GM12891 (cell line): Measurements from ENCODE around the gene SF3B2.
"Not testable (repeated sequence)": the region's sequence is repeated elsewhere in the genome, so short reads cannot be mapped to it uniquely, and the experiment has no call there.

Experiments used
- DNase-seq: peaks from one replicate; pipeline ENCODE4 v3.0.0; 2011; ENCODE audit warnings: low spot score; ENCODE audit not compliant: insufficient read length
- FAIRE-seq: peaks from 2 replicates; lab custom pipeline; 2011; peaks lifted over from hg19 to GRCh38; lab: Jason Lieb, UNC
- PAX5 ChIP-seq: IDR thresholded peaks from 2 replicates; pipeline ENCODE4 v1.6.1; 2011; ENCODE audit warnings: low read length, moderate library complexity, mild to moderate bottlenecking; ENCODE audit not compliant: insufficient read depth, severe bottlenecking
- POLR2A ChIP-seq: IDR thresholded peaks from 2 replicates; pipeline ENCODE4 v1.6.1; 2011; ENCODE audit warnings: low read depth, low read length, control low read depth
- POLR2AphosphoS5 ChIP-seq: IDR thresholded peaks from 2 replicates; pipeline ENCODE4 v1.6.1; 2011; ENCODE audit warnings: low read depth, low read length, control low read depth
- POU2F2 ChIP-seq: IDR thresholded peaks from 2 replicates; pipeline ENCODE4 v1.6.1; 2011; ENCODE audit warnings: low read depth, mild to moderate bottlenecking, control low read depth, low read length, moderate library complexity
- SPI1 ChIP-seq: IDR thresholded peaks from 2 replicates; pipeline ENCODE4 v1.6.1; 2011; ENCODE audit warnings: low read depth, low read length, control low read depth
- TAF1 ChIP-seq: IDR thresholded peaks from 2 replicates; pipeline ENCODE4 v1.6.1; 2011; ENCODE audit warnings: low read depth, low read length, control low read depth

Gene SF3B2

DNA sequence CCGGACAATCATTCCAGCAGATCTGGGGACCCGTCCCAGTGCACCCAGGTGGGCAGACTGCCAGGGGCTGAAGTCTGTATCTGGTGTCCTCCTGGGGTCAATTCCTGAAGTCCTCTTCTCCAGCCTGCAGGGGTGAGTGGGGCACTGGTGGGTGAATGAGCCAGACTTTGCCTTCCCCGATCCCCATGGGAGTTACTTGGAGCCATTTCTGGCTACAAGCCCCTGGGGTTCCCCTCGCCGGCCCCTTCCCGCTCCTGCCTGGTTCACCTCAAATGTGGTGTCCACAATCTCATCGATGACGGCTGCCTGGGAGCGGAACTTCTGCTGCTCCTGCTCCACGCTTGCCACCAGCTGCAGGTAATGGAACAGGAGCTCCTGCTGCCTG is 35.4 kb upstream of the SF3B2 start:
- FAIRE-seq (no peak), DNase-seq (no peak)
- TF ChIP-seq POLR2AphosphoS5, result no peak
- no peak for TF ChIP-seq PAX5
- TF ChIP-seq TAF1, result no peak
- no peak for TF ChIP-seq POLR2A
- no peak for TF ChIP-seq SPI1
- no peak for TF ChIP-seq POU2F2

DNA sequence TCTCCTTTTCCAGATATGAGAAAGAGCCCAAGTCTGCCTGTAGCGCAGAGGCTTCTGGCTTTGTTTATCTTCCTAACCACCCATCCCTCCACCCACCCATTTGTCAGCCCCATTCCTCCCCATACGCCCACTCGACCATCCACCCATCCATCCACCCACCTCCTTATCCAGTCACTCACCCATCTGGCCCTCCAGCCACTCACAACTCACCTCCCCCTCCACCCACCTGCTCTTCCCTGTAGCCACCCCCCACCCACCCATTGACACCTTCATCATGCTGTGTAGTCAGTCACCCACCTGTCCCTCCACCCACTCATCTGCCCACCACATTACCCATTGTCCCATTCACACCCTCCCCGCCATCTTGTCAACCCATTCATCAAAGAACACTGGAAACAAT is 34.8 kb upstream of the SF3B2 start:
- FAIRE-seq (no peak), DNase-seq (no peak)
- no peak for TF ChIP-seq POLR2A
- TF ChIP-seq TAF1, result no peak
- TF ChIP-seq SPI1, result no peak

DNA sequence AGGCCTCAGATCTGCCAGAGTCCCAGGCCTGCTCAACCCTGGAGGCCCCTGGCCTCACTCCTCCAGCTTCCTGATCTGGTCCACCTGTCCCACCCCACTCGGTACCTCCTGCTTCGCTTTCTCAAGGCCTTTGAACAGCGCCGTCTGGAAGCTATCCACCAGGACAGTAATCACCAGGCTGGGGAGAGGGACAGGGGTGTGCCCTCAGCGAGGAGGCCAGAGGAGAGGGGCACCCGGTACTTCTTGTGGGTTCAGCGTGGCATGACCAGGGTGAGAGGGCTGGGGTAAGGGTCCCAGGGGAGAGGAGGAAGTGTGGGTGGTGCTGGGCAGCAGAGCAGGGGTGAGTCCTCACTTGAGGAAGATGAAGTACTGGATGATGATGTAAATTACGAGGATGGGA is 32.0 kb upstream of the SF3B2 start:
- no peak for FAIRE-seq
- no peak for DNase-seq
- TF ChIP-seq TAF1 (no peak), SPI1 (no peak), PAX5 (no peak), POLR2AphosphoS5 (no peak), POU2F2 (no peak), POLR2A (no peak)

DNA sequence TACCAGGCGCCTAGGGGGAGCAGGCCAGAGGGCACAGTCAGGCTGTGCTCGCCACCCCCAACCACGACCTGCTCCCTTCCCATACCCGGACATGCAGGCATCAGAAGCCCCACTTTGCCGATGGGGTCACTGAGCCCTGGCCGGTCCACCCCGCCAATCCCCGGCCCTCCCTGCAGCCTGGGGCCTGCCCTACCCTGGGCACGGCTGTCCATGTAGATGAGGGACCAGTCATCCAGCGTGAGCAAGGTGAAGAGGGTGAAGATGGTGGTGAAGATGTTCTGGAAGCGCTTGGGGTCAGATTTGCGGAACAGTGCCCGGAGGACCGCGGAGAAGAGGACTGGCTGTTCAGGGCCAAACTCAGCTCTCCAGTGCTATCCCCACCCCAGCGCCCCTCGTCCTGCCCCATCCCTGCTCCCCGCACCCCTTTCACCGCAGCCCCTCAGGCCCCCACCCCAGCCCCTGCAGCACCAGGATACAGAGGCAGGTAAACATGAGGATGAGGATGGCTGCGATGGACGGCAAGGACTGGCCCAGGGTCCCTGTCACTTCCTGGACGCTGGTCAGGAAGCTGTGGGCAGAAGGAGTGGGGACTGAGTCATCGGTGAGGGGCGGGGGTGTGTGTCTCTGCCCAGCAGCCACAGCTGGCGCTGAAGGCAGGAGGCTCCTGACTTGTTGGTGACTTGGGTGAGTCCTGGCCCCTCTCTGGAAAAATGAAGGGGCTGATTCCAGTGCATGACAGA is 31.4 kb upstream of the SF3B2 start:
- FAIRE-seq (no peak), DNase-seq (no peak)
- TF ChIP-seq PAX5 (no peak), POU2F2 (no peak), POLR2AphosphoS5 (no peak), POLR2A (no peak), SPI1 (no peak), TAF1 (no peak)

DNA sequence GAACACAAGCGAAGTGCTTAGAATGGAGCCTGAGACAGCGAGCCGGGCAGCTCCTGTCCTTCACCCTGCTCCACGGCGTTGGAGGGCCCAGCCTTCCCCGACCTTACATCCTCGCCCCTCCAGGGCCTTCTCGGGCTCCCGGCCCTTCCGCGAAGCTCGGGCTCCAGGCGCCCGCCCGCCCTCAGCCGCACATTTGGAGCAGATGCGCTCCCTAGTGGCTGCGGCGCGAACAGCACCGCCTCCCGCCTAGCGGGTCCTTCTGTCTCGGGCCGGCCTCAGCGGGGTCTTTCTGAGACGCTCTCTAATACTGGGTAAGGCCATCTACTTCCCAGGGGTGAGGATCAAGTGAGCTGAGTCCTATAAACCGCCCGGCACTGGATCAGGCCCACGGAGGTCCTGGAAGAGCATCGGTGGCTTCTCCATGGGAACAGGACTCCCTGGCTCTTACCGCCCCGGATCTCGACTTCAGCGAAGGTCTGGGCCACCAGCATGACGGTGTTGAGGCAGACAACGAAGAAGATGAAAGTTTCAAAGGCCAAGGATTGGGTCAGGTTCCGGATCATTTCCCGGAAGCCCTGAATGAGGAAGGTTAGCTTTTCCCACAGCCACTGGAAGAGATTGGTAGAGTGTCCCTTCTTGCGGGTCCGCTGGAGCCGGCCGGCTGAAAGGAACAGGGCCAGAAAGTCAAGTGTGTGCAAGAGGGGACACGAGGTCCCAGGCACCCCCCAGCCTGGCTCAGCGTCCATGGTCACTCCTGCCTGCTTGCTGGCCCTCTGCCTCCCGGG is 29.6 kb upstream of the SF3B2 start:
- DNase-seq (peak; percentile 94), FAIRE-seq (peak; percentile 80)
- TF ChIP-seq POLR2AphosphoS5, result no peak
- TF ChIP-seq SPI1, result no peak
- TF ChIP-seq POU2F2, result no peak
- no peak for TF ChIP-seq PAX5
- no peak for TF ChIP-seq POLR2A
- no peak for TF ChIP-seq TAF1

DNA sequence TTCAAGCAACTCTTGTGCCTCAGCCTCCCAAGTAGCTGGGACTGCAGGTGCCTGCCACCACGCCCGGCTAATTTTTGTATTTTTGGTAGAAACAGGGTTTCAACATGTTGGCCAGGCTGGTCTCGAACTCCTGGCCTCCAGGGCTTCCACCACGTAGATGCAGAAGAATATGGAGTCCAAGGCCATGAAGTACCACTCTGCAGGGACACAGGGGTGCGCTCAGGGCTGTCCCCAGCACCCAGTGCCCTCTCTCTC is 29.1 kb upstream of the SF3B2 start:
- not testable (repeated sequence) for DNase-seq, FAIRE-seq

DNA sequence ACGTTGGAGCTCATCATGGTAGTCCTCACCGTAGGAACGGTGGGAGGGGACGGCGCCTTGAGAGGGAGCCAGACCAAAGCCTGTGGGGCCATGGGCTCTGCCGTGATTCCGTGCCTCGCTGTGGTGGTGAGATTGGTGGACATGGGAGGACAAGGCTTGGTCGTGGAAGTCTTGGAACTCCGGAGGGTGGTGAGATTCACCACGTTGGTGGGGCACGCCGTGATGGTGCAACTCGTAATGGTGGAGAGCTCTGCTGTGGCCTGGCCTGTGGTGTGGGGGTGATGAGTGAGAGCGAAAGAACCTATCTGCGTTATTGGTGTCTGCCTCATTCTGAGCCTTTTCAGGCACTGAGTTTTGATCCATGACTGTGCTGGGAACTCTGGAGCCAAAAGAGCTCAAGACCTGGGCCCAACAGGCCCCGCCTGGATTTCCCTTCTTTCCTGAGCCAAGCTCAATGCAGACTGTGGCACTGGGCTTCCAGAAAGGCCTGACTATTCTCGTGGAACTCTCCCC is 26.1 kb upstream of the SF3B2 start, which contains the start of gene CATSPER1:
Gene CATSPER1, minus strand, starts transcription at position 463 of the 513 bp plus-strand sequence. Its CDS starts 100 bp downstream, at position 363.
- DNase-seq, result no peak
- no peak for FAIRE-seq
- TF ChIP-seq POU2F2 (no peak), POLR2AphosphoS5 (no peak)

DNA sequence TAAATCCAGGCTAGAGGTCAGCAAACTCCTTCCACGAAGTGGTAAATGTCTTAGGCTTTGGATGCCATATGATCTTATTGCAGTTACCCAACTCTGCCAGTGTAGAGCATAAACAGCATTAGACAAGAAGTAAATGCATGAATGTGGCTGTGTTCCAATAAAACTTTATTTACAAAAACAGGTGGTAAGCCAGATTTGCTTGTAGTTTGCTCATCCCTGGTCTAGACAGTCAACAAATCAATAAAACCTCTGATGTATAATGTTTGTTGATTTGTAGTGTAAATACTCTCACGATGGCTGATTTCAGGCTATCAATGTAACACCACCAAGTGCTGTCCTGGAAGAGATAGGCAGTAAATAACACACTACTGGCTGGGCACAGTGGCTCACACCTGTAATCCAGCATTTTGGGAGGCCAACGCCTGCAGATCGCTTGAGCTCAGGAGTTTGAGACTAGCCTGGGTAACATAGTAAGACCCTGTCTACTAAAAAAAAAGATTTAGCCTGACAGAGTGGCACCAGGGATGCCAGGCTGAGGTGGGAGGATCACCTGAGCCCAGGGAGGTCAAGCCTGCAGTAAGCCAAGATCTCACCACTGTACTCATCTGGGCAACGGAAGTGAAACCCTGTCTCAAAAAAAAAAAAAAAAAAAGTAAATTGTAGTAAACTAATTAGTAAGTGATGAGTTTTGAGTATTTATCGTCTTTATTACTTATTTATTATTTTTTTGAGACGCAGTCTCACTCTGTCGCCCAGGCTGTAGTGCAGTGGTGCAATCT is 19.0 kb upstream of the SF3B2 start:
- no peak for FAIRE-seq
- DNase-seq, result no peak
- TF ChIP-seq SPI1 (peak; percentile 62), POU2F2 (no peak)

DNA sequence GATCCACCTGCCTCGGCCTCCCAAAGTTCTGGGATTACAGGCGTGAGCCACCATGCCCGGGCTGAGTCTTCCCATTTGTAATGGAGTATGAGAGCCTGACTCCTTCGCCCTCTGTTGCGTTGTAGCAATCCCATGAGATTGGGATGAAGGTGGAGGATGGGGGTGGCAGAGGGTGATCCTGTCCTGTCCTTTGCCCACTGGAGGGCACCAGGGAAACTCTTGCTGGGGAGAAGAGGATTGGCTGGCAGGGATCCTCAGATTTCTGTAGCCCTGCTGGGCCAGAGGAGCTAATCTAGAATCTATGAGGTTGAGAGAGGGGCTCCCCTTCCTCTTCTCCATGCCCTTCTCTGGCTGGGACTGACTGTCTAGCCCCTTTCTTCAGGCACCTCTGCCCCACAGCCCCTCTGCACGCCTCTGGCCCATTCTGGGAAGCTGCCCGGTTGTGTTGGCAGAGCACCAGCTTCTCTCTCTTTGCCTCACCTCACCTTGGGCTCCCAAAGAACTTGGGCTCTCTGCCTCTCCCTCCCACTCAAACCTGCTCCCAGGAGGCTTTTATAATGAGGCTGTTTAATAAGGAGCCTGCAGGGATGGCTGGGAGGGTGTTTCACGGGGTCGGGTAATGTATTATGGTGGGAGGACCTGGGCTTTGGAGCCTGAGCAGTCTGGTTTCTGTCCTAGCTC is 16.4 kb upstream of the SF3B2 start:
- FAIRE-seq (no peak), DNase-seq (no peak)
- TF ChIP-seq POLR2A (no peak), POLR2AphosphoS5 (no peak), SPI1 (no peak), TAF1 (no peak), POU2F2 (no peak), PAX5 (no peak)

DNA sequence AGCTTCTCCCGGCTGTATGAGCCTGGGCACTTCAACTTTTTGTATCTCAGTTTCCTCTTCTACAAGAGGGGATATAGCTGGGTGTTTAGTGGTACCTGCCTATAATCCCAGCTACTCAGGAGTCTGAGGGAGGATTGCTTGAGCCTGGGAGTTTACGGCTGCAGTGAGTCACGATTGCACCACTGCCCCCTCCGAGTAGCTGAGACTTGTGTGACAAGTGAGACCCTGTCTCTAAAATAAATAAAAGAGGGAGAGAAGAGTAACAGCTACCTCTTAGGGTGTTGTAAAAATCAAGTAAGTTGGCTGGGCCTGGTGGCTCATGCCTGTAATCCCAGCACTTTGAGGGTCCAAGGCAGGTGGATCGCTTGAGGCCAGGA is 15.8 kb upstream of the SF3B2 start:
- FAIRE-seq (no peak), DNase-seq (no peak)
- TF ChIP-seq TAF1 (no peak), POLR2AphosphoS5 (no peak), SPI1 (no peak), POLR2A (no peak), POU2F2 (no peak), PAX5 (no peak)
